ENCODE results near the gene LENG1. TPM values are rescaled to one million over a fixed set of nuclear protein-coding genes. Genes with fewer than 3 reads are reported as not detected.

LENG1 gene
- polyA plus RNA-seq, 6 donors from 2014 or later: 9.3 to 15.3 (median 12.0) TPM

- H3K27ac Mint-ChIP-seq: peak overlapping the region; percentile 70 to 99 (median 94)
- H3K27me3 Mint-ChIP-seq: no peaks in the 10 kb centered on the region
- peak overlapping the region; percentile 83 to 95 (median 89) for H3K4me3 Mint-ChIP-seq
- H3K36me3 Mint-ChIP-seq: peaks cover 0 to 16% of the 10 kb centered on the region in 2 donors
- no peak for DNase-seq
- ATAC-seq (ENCODE audit: low read depth in 2 of 2): no peak
- H3K9me3 Mint-ChIP-seq: no peaks in the 10 kb centered on the region
- peaks cover 46 to 56% (median 51%) of the 10 kb centered on the region in 3 donors for H3K4me1 Mint-ChIP-seq
These were observed 20.8 kb downstream of the LENG1 start for GRCh38 chr19:54138489-54139256.

- peak within 1 kb of the TSS; percentile 83 to 96 (median 90) for H3K4me3 Mint-ChIP-seq
- no peaks in the 10 kb centered on the region for H3K27me3 Mint-ChIP-seq
- peak within 1 kb of the TSS; percentile 80 to 99 (median 95) for H3K27ac Mint-ChIP-seq
- DNase-seq (peak; percentile 20), ATAC-seq (ENCODE audit: low read depth in 2 of 2) (no peak)
- no peaks in the 10 kb centered on the region for H3K9me3 Mint-ChIP-seq
- peaks cover 46 to 51% (median 49%) of the 10 kb centered on the region in 3 donors for H3K4me1 Mint-ChIP-seq
- peaks cover 0 to 8% of the 10 kb centered on the region in 2 donors for H3K36me3 Mint-ChIP-seq
These were observed 21.6 kb downstream of the LENG1 start, which contains the start of gene CNOT3 for GRCh38 chr19:54137699-54138488. CNOT3 (plus strand) TSS chr19:54137762; CDS start chr19:54142979, 5,217 bp downstream.

DNA sequence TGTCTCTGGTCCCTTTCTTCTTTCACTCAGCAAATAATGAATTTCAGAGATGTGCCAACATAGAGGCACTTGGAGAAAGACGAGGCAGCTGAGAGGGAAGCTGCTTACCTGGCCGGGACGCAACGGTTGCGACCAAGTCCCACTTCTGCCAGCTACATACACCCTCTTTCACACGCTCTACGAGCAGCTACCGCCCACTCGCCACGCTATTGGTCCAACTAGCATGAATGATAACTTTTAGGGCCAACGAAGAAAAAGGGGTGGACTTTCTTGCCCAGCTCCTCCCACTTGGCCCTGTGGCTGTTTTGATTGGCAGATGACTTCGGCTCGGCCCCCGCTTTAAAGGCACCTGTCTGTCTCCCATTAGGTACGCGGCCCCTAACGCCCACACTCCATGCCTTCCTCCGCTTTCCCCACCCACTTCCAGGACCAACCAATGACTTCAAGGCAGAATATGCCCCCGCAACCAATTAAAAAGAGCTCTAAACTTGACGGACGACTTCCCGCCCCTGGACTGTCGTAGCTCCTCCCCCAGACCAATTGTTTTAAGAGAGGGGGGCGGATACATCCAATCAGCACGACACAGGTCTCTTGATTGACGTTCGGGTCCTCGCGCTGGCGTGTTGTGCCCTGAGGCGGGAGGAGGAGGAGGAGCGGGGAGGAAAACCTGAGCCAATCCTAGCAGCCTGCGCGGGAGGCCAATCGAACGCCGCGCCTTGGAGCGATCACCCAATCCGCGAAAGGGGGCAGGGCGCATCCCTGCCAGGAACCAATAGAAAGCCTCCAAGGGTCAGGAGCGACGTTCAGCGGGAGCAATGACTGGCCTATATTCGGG, 22.4 kb downstream of the LENG1 start:
- DNase-seq (peak; percentile 100), ATAC-seq (ENCODE audit: low read depth in 2 of 2) (peak; percentile 75 to 76)
- Mint-ChIP-seq H3K9me3 (no peaks in the 10 kb centered on the region), H3K27me3 (no peaks in the 10 kb centered on the region), H3K4me1 (peaks cover 42 to 50% (median 45%) of the 10 kb centered on the region in 3 donors), H3K36me3 (peaks cover 0 to 8% of the 10 kb centered on the region in 2 donors), H3K27ac (peak overlapping the region; percentile 80 to 96 (median 90)), H3K4me3 (peak overlapping the region; percentile 83 to 96 (median 90))

- ATAC-seq (ENCODE audit: low read depth in 2 of 2) (no peak), DNase-seq (no peak)
- H3K4me1 Mint-ChIP-seq: peaks cover 37 to 45% (median 41%) of the 10 kb centered on the region in 3 donors
- no peaks in the 10 kb centered on the region for H3K27me3 Mint-ChIP-seq
- peak overlapping the region in 5 of 6 donors; percentile 79 to 96 (median 91) for H3K27ac Mint-ChIP-seq
- H3K4me3 Mint-ChIP-seq: peak overlapping the region; percentile 83 to 96 (median 90)
- H3K9me3 Mint-ChIP-seq: no peaks in the 10 kb centered on the region
- H3K36me3 Mint-ChIP-seq: peaks cover 0 to 8% of the 10 kb centered on the region in 2 donors
These were observed 23.2 kb downstream of the LENG1 start for GRCh38 chr19:54136086-54136863.

- peak overlapping the region in 2 of 6 donors; percentile 53 to 68 for H3K27ac Mint-ChIP-seq
- ATAC-seq (ENCODE audit: low read depth in 2 of 2) (no peak), DNase-seq (no peak)
- peak overlapping the region in 1 of 8 donors; percentile 55 for H3K4me3 Mint-ChIP-seq
- no peaks in the 10 kb centered on the region for H3K27me3 Mint-ChIP-seq
- H3K4me1 Mint-ChIP-seq: peaks cover 21 to 24% (median 22%) of the 10 kb centered on the region in 3 donors
- no peaks in the 10 kb centered on the region for H3K9me3 Mint-ChIP-seq
- peaks cover 0 to 6% of the 10 kb centered on the region in 2 donors for H3K36me3 Mint-ChIP-seq
These were observed 25.4 kb downstream of the LENG1 start for GRCh38 chr19:54133957-54134590.

DNA sequence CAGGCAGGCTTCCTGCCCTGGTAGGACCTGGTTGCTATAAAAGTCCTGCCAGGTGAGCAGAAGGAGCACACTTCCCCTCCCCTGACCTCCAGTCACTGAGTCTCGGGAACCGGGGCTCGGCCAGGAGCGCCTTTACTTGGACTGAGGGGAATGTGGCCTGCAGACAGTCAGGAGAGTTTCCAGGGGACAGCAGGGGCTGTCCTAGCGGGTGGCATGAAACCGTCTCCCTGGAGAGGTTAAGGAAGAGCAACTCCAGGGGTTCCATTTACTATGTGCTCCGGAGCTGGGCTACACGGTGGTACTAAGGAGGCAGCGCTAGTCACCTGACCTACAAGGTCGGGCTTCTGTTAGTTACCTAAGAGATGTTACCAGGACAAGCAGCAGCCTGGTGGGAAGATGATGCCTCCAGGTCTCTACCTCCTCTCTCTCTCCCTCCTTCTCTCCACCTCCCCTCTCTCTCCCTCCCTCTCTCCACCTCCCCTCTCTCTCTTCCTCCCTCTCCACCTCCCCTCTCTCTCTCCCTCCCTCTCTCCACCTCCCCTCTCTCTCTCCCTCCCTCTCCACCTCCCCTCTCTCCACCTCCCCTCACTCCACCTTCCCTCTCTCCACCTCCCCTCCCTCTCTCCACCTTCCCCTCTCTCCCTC, 26.1 kb downstream of the LENG1 start:
- no peak for ATAC-seq (ENCODE audit: low read depth in 2 of 2)
- no peaks in the 10 kb centered on the region for H3K27me3 Mint-ChIP-seq
- H3K4me3 Mint-ChIP-seq: no peak overlapping the region
- no peak for DNase-seq
- H3K36me3 Mint-ChIP-seq: no peaks in the 10 kb centered on the region
- no peaks in the 10 kb centered on the region for H3K9me3 Mint-ChIP-seq
- H3K27ac Mint-ChIP-seq: no peak overlapping the region
- H3K4me1 Mint-ChIP-seq: peaks cover 15 to 17% (median 16%) of the 10 kb centered on the region in 3 donors

DNA sequence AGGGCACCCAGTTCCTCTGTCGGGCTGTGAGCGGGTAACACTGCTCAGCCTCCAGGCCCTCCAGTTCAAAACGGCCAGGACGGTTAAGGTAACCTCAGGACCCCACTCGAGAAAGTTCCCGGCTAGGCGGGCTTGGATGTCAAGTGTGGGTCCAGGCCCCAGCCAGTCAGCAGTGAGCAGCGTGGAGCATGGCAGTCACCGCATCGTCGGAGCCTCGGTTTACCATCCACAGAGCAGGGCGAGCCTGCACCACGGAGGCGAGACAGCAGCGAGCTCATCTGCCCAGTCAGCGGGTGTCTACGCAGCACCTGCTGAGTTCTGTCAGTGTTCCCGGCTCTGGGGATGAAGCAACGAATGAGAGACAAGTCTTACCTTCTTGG, 29.9 kb downstream of the LENG1 start:
- Mint-ChIP-seq H3K4me3 (no peak overlapping the region), H3K9me3 (no peaks in the 10 kb centered on the region), H3K27ac (no peak overlapping the region), H3K27me3 (no peaks in the 10 kb centered on the region), H3K36me3 (peaks cover 0 to 9% of the 10 kb centered on the region in 2 donors), H3K4me1 (peaks cover 4 to 6% (median 5%) of the 10 kb centered on the region in 3 donors)
- ATAC-seq (ENCODE audit: low read depth in 2 of 2): no peak
- no peak for DNase-seq

DNA sequence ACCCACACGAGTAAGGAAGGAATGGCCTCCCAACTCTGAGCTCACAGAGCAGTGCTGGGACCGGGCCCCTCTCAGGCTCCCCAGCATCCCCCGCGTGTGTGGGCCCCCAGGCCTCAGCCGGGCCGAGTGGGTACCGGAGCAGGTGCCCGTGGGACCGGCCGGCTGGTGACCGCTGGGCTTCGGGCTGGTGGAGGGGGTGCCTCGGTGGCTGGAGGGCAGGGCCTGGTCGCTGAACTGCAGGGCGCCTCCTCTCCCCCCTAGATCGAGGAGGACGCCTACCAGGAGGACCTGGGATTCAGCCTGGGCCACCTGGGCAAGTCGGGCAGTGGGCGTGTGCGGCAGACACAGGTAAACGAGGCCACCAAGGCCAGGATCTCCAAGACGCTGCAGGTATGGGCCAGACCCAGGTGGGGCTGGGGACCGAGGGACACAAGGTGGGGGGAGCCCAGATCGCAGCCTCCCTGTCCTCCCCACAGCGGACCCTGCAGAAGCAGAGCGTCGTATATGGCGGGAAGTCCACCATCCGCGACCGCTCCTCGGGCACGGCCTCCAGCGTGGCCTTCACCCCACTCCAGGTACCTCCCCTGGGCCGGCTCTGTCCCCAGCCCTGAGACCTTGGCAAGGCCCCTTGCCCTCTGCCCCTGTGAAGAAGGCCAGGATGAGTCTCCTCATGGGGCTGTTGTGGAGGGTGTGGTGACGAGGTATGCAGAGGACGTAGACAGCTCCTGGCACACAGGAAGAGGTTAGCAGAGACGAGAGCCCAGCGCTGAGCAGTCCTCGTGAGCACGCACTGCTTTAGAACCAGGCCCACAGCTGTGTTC, 30.5 kb downstream of the LENG1 start:
- H3K9me3 Mint-ChIP-seq: no peaks in the 10 kb centered on the region
- no peak overlapping the region for H3K27ac Mint-ChIP-seq
- peaks cover 0 to under 1% (median 0%) of the 10 kb centered on the region in 3 donors for H3K4me1 Mint-ChIP-seq
- no peak overlapping the region for H3K4me3 Mint-ChIP-seq
- H3K27me3 Mint-ChIP-seq: no peaks in the 10 kb centered on the region
- no peak for ATAC-seq (ENCODE audit: low read depth in 2 of 2)
- no peak for DNase-seq
- H3K36me3 Mint-ChIP-seq: peaks cover 0 to 9% of the 10 kb centered on the region in 2 donors

DNA sequence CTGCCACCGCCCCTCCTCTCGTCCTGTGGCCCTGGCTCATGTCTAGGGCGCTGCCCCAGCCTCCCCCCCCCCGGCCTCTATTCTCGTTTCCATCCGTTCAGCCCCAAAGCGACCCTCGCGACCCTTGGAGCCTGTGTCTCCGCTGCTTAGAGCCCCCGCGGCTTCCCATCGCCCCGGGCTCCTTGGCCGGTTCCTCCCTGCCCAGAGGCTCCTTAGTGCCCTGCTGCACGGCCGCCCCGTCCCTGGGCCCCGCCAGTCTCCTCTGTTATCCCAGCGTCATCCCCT, 31.1 kb downstream of the LENG1 start:
- Mint-ChIP-seq H3K27me3 (no peaks in the 10 kb centered on the region), H3K9me3 (no peaks in the 10 kb centered on the region), H3K36me3 (peaks cover 0 to 9% of the 10 kb centered on the region in 2 donors), H3K4me1 (no peaks in the 10 kb centered on the region), H3K4me3 (no peak overlapping the region), H3K27ac (no peak overlapping the region)
- no peak for DNase-seq
- no peak for ATAC-seq (ENCODE audit: low read depth in 2 of 2)

DNA sequence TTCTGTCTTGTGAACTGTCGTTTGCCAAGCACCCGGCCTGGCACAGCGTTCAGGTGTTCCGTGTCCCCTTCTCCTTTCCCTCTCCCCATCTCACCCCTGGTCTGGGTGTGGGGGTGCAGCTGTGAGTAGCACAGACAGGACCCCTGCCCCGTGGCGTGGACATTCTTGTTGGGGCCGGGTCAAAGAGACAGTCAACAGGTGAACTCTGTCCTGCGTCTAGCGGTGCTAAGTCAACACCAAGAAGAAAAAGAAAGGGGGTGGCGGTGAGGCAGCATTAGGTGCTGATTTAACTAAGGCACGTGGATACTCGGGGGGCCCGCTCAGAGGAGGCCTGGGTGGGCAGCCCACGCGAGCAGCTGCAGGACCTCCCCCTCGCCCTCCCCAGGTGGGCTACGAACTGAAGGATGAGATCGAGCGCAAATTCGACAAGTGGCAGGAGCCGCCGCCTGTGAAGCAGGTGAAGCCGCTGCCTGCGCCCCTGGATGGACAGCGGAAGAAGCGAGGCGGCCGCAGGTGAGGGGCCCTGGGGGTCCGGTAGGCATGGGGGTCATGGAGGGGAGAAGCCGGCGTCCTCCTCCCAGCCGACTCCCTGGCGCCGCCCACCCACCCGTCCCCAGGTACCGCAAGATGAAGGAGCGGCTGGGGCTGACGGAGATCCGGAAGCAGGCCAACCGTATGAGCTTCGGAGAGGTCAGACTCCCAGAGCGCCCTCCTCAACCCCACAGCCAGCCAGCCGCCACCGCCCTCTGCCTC, 31.7 kb downstream of the LENG1 start:
- Mint-ChIP-seq H3K36me3 (peaks cover 0 to 14% of the 10 kb centered on the region in 2 donors), H3K4me3 (no peak overlapping the region)

GRCh38 chr19:54125713-54126112, 33.8 kb downstream of the LENG1 start:
- Mint-ChIP-seq H3K4me1 (no peaks in the 10 kb centered on the region), H3K9me3 (no peaks in the 10 kb centered on the region), H3K4me3 (no peak overlapping the region), H3K36me3 (peaks cover 0 to 24% of the 10 kb centered on the region in 2 donors), H3K27me3 (no peaks in the 10 kb centered on the region), H3K27ac (no peak overlapping the region)
- DNase-seq (no peak), ATAC-seq (ENCODE audit: low read depth in 2 of 2) (no peak)

More for the DNA sequence above, 31.7 kb downstream of the LENG1 start:
- no peak for DNase-seq
- peak overlapping the region in 1 of 6 donors; percentile 72 for H3K27ac Mint-ChIP-seq
- no peaks in the 10 kb centered on the region for H3K27me3 Mint-ChIP-seq
- H3K4me1 Mint-ChIP-seq: no peaks in the 10 kb centered on the region
- H3K9me3 Mint-ChIP-seq: no peaks in the 10 kb centered on the region
- ATAC-seq (ENCODE audit: low read depth in 2 of 2): no peak
